Measurements from ENCODE around the gene KCNH8.

Gene KCNH8

GRCh38 chr3:19105826-19106225 lies 42.5 kb upstream of the KCNH8 start:
- H3K4me2 ChIP-seq (ENCODE audit: low read length): no peak overlapping the region
- H3K79me2 ChIP-seq (ENCODE audit: low read length): no peaks in the 10 kb centered on the region
- no peaks in the 10 kb centered on the region for H3K36me3 ChIP-seq (replicated peaks; ENCODE audit: low read depth, low read length)
- no peaks in the 10 kb centered on the region for H3K4me1 ChIP-seq (ENCODE audit: low read length)
- H2AFZ ChIP-seq (ENCODE audit: low read depth, low read length): no peak overlapping the region
- no peak overlapping the region for H3K4me3 ChIP-seq (ENCODE audit: low read length)
- no peaks in the 10 kb centered on the region for H3K27me3 ChIP-seq (ENCODE audit: low read depth, low read length)
- H3K9me3 ChIP-seq (ENCODE audit: insufficient read depth, low read length): no peaks in the 10 kb centered on the region
- no peaks in the 10 kb centered on the region for H4K20me1 ChIP-seq (ENCODE audit: insufficient read depth, low read length)
- H3K9ac ChIP-seq (ENCODE audit: low read length): no peak overlapping the region
- TF ChIP-seq CTCF (IDR thresholded peaks at IDR 0.05; ENCODE audit: low read depth, low read length) (no peak), EZH2phosphoT487 (IDR thresholded peaks at IDR 0.05; ENCODE audit: low read depth) (no peak)
- H3K27ac ChIP-seq (ENCODE audit: low read length): no peak overlapping the region

- TF ChIP-seq CTCF (IDR thresholded peaks at IDR 0.05; ENCODE audit: low read depth, low read length) (no peak), EZH2phosphoT487 (IDR thresholded peaks at IDR 0.05; ENCODE audit: low read depth) (no peak)
- Histone ChIP-seq H2AFZ (ENCODE audit: low read depth, low read length) (no peak overlapping the region), H3K4me2 (ENCODE audit: low read length) (no peak overlapping the region), H3K9me3 (ENCODE audit: insufficient read depth, low read length) (no peaks in the 10 kb centered on the region), H3K4me3 (ENCODE audit: low read length) (no peak overlapping the region), H3K27ac (ENCODE audit: low read length) (no peak overlapping the region), H3K79me2 (ENCODE audit: low read length) (no peaks in the 10 kb centered on the region), H3K36me3 (replicated peaks; ENCODE audit: low read depth, low read length) (no peaks in the 10 kb centered on the region), H4K20me1 (ENCODE audit: insufficient read depth, low read length) (no peaks in the 10 kb centered on the region), H3K9ac (ENCODE audit: low read length) (no peak overlapping the region), H3K27me3 (ENCODE audit: low read depth, low read length) (no peaks in the 10 kb centered on the region), H3K4me1 (ENCODE audit: low read length) (no peaks in the 10 kb centered on the region)
Observed at GRCh38 chr3:19106307-19106706, 42.0 kb upstream of the KCNH8 start.

DNA sequence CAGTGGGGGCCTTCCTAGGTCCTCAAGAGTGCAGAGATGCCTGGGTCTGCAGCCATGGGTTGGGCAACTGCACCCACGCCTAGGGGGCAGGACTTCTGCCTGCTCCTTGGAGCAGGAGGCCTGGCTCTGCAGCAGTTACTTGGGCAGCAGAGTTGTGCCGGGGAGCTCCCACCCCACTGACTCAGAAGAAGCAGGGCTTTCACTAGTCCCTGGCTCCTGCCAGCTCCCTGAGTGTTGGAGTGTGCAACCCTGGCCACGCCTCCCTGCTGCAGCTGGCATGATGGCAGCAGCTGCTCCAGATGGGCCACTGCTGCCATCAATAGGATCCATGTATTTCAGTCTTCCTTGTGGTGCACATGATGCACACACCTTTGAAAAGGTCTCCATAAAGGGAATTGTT lies 40.6 kb upstream of the KCNH8 start:
- Histone ChIP-seq H3K36me3 (replicated peaks; ENCODE audit: low read depth, low read length) (no peaks in the 10 kb centered on the region), H3K79me2 (ENCODE audit: low read length) (no peaks in the 10 kb centered on the region), H3K9me3 (ENCODE audit: insufficient read depth, low read length) (no peaks in the 10 kb centered on the region), H4K20me1 (ENCODE audit: insufficient read depth, low read length) (no peaks in the 10 kb centered on the region), H3K27ac (ENCODE audit: low read length) (no peak overlapping the region), H3K9ac (ENCODE audit: low read length) (no peak overlapping the region), H2AFZ (ENCODE audit: low read depth, low read length) (no peak overlapping the region), H3K4me2 (ENCODE audit: low read length) (no peak overlapping the region), H3K27me3 (ENCODE audit: low read depth, low read length) (no peaks in the 10 kb centered on the region), H3K4me3 (ENCODE audit: low read length) (no peak overlapping the region), H3K4me1 (ENCODE audit: low read length) (no peaks in the 10 kb centered on the region)
- TF ChIP-seq CTCF (IDR thresholded peaks at IDR 0.05; ENCODE audit: low read depth, low read length) (no peak), EZH2phosphoT487 (IDR thresholded peaks at IDR 0.05; ENCODE audit: low read depth) (no peak)

DNA sequence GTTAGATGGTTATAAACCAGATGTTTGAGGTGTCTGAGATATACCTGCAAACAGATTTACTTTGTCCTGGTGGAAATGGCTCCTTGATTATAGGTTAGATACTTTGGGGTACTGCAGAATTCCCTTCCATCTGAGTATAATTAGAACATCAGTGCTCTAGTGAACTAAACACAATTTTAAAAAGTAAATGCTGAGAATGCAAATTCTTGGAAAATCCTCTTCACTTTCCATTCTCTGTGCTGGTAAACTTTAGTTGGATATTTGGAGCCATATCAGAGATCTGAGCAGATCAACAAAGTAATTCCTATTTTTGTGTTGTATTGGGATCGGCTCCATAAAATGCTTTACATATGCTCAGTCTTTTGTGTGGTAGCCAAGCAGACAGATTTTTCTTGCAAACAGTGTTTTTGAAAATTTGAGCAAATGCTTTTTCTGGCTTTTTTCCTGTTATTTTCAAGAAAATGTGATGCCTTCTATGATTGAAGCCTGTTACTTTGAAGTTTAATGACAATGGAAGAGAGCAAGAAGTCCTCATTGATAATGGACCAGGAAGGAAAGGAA lies 37.9 kb upstream of the KCNH8 start:
- Histone ChIP-seq H3K4me3 (ENCODE audit: low read length) (no peak overlapping the region), H3K4me1 (ENCODE audit: low read length) (no peaks in the 10 kb centered on the region), H4K20me1 (ENCODE audit: insufficient read depth, low read length) (no peaks in the 10 kb centered on the region), H3K36me3 (replicated peaks; ENCODE audit: low read depth, low read length) (no peaks in the 10 kb centered on the region), H3K4me2 (ENCODE audit: low read length) (no peak overlapping the region), H3K9me3 (ENCODE audit: insufficient read depth, low read length) (no peaks in the 10 kb centered on the region), H3K27ac (ENCODE audit: low read length) (no peak overlapping the region), H2AFZ (ENCODE audit: low read depth, low read length) (no peak overlapping the region), H3K9ac (ENCODE audit: low read length) (no peak overlapping the region), H3K27me3 (ENCODE audit: low read depth, low read length) (no peaks in the 10 kb centered on the region), H3K79me2 (ENCODE audit: low read length) (no peaks in the 10 kb centered on the region)
- TF ChIP-seq EZH2phosphoT487 (IDR thresholded peaks at IDR 0.05; ENCODE audit: low read depth) (no peak), CTCF (IDR thresholded peaks at IDR 0.05; ENCODE audit: low read depth, low read length) (no peak)

Data from OCI-LY3 (cell line).